ENCODE results near the gene TYK2. TPM values are rescaled to one million over a fixed set of nuclear protein-coding genes. Genes with fewer than 3 reads are reported as not detected.

Gene TYK2
- total and polyA plus RNA-seq, 2 of the 13 experiments (the other 11 are each of a cell fraction or from before 2014, with no cell fraction given): 38.8 to 60.1 TPM

DNA sequence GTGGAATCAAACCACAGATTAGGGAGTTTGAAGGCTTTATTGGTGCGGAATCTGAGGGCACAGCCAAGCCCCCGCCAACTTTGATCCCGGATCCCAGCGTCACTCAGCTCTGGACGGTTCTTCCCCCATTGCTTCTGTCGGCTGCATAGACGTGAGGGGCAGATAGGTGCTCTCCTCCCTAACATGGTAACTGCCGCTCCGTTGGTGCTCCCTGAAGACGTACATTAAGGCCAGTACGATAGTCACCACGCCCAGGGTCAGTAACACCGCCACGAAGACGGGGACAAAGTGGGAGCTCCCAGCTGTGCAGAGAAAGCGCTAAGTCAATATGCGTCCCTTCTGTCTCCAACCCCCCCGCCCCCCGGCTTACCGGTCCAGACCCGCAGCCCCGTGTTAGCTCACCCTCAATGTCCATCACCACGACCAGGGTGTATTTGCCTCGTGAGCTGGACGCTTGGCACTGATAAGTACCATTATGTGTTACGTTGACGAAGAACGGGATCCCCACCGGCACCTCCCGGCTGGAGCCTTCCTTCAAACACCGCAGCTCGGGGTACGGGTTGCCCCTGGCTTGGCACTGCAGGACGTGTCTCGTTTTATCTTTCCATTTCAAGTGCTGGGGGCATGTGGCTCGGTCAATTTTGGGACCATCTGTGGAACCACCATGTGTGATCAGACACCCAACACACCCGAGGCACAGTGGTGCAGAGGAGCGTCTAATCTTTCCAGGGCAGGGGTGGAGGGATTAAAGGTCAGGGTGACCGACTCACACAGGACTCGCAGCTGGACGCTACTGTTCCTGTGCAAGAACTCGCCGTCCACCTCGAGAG lies 46.4 kb downstream of the TYK2 start (continued):
- TF ChIP-seq KIAA2018 (CRISPR knock-in tag; IDR thresholded peaks at IDR 0.05; ENCODE audit: borderline replicate concordance) (no peak), ZNF780A (CRISPR knock-in tag; IDR thresholded peaks at IDR 0.05) (no peak; the same call in 1 of the 2 replicates), STAT5B (CRISPR knock-in tag; IDR thresholded peaks at IDR 0.05) (no peak), BRCA1 (CRISPR knock-in tag; IDR thresholded peaks at IDR 0.05) (no peak), ZNF660 (CRISPR knock-in tag; IDR thresholded peaks at IDR 0.05; ENCODE audit: borderline replicate concordance, low read depth) (no peak), ZNF501 (CRISPR knock-in tag; IDR thresholded peaks at IDR 0.05) (no peak), ZFP82 (CRISPR knock-in tag; IDR thresholded peaks at IDR 0.05; ENCODE audit: borderline replicate concordance) (no peak), ATF1 (CRISPR knock-in tag; IDR thresholded peaks at IDR 0.05) (no peak), HMGXB4 (CRISPR knock-in tag; IDR thresholded peaks at IDR 0.05; ENCODE audit: borderline replicate concordance in 1 of 2, low read depth in 1 of 2) (0 out of 4 replicates have a peak, but pooled peaks of 1 of the 2 experiments have one; percentile 6), EED (CRISPR knock-in tag; IDR thresholded peaks at IDR 0.05) (no peak), ZC3H4 (CRISPR knock-in tag; IDR thresholded peaks at IDR 0.05; ENCODE audit: borderline replicate concordance) (no peak), HNRNPL (IDR thresholded peaks at IDR 0.05; ENCODE audit: low read depth, low read length) (no peak), NFIC (IDR thresholded peaks at IDR 0.05; ENCODE audit: low read length) (no peak), PAX8 (CRISPR knock-in tag; IDR thresholded peaks at IDR 0.05; ENCODE audit: borderline replicate concordance) (no peak), MTF2 (CRISPR knock-in tag; IDR thresholded peaks at IDR 0.05; ENCODE audit: borderline replicate concordance) (no peak), NR2F1 (CRISPR knock-in tag; IDR thresholded peaks at IDR 0.05) (0 out of 4 replicates have a peak, but pooled peaks of 1 of the 2 experiments have one; percentile 21), FOXK1 (CRISPR knock-in tag; IDR thresholded peaks at IDR 0.05; ENCODE audit: borderline replicate concordance, low read depth) (no peak)
- TF ChIP-seq, protein P1, sequence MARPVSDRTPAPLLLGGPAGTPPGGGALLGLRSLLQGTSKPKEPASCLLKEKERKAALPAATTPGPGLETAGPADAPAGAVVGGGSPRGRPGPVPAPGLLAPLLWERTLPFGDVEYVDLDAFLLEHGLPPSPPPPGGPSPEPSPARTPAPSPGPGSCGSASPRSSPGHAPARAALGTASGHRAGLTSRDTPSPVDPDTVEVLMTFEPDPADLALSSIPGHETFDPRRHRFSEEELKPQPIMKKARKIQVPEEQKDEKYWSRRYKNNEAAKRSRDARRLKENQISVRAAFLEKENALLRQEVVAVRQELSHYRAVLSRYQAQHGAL (CRISPR knock-in tag; IDR thresholded peaks at IDR 0.05; ENCODE audit: not compliant biosample characterization): no peak
